ENCODE measurements around the gene ICOSLG. TPM values are rescaled to one million over a fixed set of nuclear protein-coding genes. Genes with fewer than 3 reads are reported as not detected.

Gene ICOSLG
- total RNA-seq, 2 experiments from 2014 or later = 2.4 to 2.8 TPM

GRCh38 chr21:44279354-44280260, 38.9 kb upstream of the ICOSLG start:
- DNase-seq (no peak), ATAC-seq (no peak)
- intact Hi-C loops (cut with DNase I, micrococcal nuclease) = loop anchor here in 1 of 2 experiments (5.0 kb wide), 1 partner anchor 43 kb away; no protein-coding TSS in a partner anchor
- ChIA-PET POLR2A (interaction anchor here (0.6 kb wide), 1 partner anchor 523 kb away, joined by 3 read pairs; no protein-coding TSS in a partner anchor), CTCF (interaction anchor here (0.6 kb wide), 1 partner anchor 893 kb away, joined by 4 read pairs; no protein-coding TSS in a partner anchor)
- H3K36me3 Mint-ChIP-seq (ENCODE audit: low read depth) = no peaks in the 10 kb centered on the region
- H3K27ac Mint-ChIP-seq = no peak overlapping the region
- no peak overlapping the region for H3K4me3 Mint-ChIP-seq
- H3K4me1 Mint-ChIP-seq = no peaks in the 10 kb centered on the region
- no peaks in the 10 kb centered on the region for H3K9me3 Mint-ChIP-seq (ENCODE audit: low read depth)
- H3K27me3 Mint-ChIP-seq = no peaks in the 10 kb centered on the region

- POLR2A ChIA-PET = no interaction called here
- CTCF ChIA-PET = no interaction called here
- Mint-ChIP-seq H3K27me3 (no peaks in the 10 kb centered on the region), H3K4me3 (no peak overlapping the region), H3K36me3 (ENCODE audit: low read depth) (no peaks in the 10 kb centered on the region), H3K9me3 (ENCODE audit: low read depth) (no peaks in the 10 kb centered on the region), H3K27ac (no peak overlapping the region), H3K4me1 (no peaks in the 10 kb centered on the region)
- DNase-seq = no peak
- ATAC-seq = no peak
- intact Hi-C loops (cut with DNase I, micrococcal nuclease) = loop anchor here in 1 of 2 experiments (2.0 kb wide), 1 partner anchor 16 kb away; no protein-coding TSS in a partner anchor
These were observed 34.3 kb upstream of the ICOSLG start for GRCh38 chr21:44275041-44275440.

GRCh38 chr21:44273046-44273445, 32.3 kb upstream of the ICOSLG start:
- H3K9me3 Mint-ChIP-seq (ENCODE audit: low read depth) = no peaks in the 10 kb centered on the region
- no peaks in the 10 kb centered on the region for H3K4me1 Mint-ChIP-seq
- no peak overlapping the region for H3K27ac Mint-ChIP-seq
- POLR2A ChIA-PET = no interaction called here
- no peak for ATAC-seq
- H3K27me3 Mint-ChIP-seq = no peaks in the 10 kb centered on the region
- no peak overlapping the region for H3K4me3 Mint-ChIP-seq
- CTCF ChIA-PET = interaction anchor here (0.8 kb wide), 1 partner anchor 176 kb away, joined by 3 read pairs; no protein-coding TSS in a partner anchor
- H3K36me3 Mint-ChIP-seq (ENCODE audit: low read depth) = no peaks in the 10 kb centered on the region
- no peak for DNase-seq
- intact Hi-C loops (cut with DNase I, micrococcal nuclease) = no loop called here

- H3K36me3 Mint-ChIP-seq (ENCODE audit: low read depth) = no peaks in the 10 kb centered on the region
- H3K27ac Mint-ChIP-seq = no peak overlapping the region
- ATAC-seq = no peak
- no peaks in the 10 kb centered on the region for H3K27me3 Mint-ChIP-seq
- no peaks in the 10 kb centered on the region for H3K9me3 Mint-ChIP-seq (ENCODE audit: low read depth)
- H3K4me1 Mint-ChIP-seq = no peaks in the 10 kb centered on the region
- ChIA-PET CTCF (interaction anchor here (0.6 kb wide), 1 partner anchor 25 kb away, joined by 3 read pairs; no protein-coding TSS in a partner anchor), POLR2A (no interaction called here)
- intact Hi-C loops (cut with DNase I, micrococcal nuclease) = no loop called here
- no peak overlapping the region for H3K4me3 Mint-ChIP-seq
- no peak for DNase-seq
These were observed 31.6 kb upstream of the ICOSLG start for GRCh38 chr21:44272284-44272858.

GRCh38 chr21:44271558-44272283, 31.0 kb upstream of the ICOSLG start:
- POLR2A ChIA-PET = no interaction called here
- intact Hi-C loops (cut with DNase I, micrococcal nuclease) = loop anchor here in 1 of 2 experiments (2.0 kb wide), 1 partner anchor 19 kb away; no protein-coding TSS in a partner anchor
- DNase-seq (no peak), ATAC-seq (no peak)
- Mint-ChIP-seq H3K36me3 (ENCODE audit: low read depth) (no peaks in the 10 kb centered on the region), H3K4me1 (no peaks in the 10 kb centered on the region), H3K27me3 (no peaks in the 10 kb centered on the region), H3K27ac (no peak overlapping the region), H3K4me3 (no peak overlapping the region), H3K9me3 (ENCODE audit: low read depth) (no peaks in the 10 kb centered on the region)
- CTCF ChIA-PET = no interaction called here

- intact Hi-C loops (cut with DNase I, micrococcal nuclease) = no loop called here
- Mint-ChIP-seq H3K36me3 (ENCODE audit: low read depth) (no peaks in the 10 kb centered on the region), H3K9me3 (ENCODE audit: low read depth) (no peaks in the 10 kb centered on the region), H3K27ac (no peak overlapping the region), H3K27me3 (no peaks in the 10 kb centered on the region), H3K4me1 (no peaks in the 10 kb centered on the region), H3K4me3 (no peak overlapping the region)
- CTCF ChIA-PET = interaction anchor here (1.9 kb wide), 1 partner anchor 29 kb away, joined by 5 read pairs; no protein-coding TSS in a partner anchor
- DNase-seq (no peak), ATAC-seq (no peak)
- POLR2A ChIA-PET = interaction anchor here (0.6 kb wide), 1 partner anchor 12 kb away, joined by 3 read pairs; no protein-coding TSS in a partner anchor
These were observed 28.3 kb upstream of the ICOSLG start for GRCh38 chr21:44269090-44269489.

GRCh38 chr21:44267655-44268142, 27.0 kb upstream of the ICOSLG start:
- no peaks in the 10 kb centered on the region for H3K36me3 Mint-ChIP-seq (ENCODE audit: low read depth)
- H3K9me3 Mint-ChIP-seq (ENCODE audit: low read depth) = no peaks in the 10 kb centered on the region
- no peak overlapping the region for H3K4me3 Mint-ChIP-seq
- CTCF ChIA-PET = interaction anchor here (0.8 to 1.9 kb wide), 2 partner anchors 30 to 423 kb away, joined by 3 to 5 read pairs; no protein-coding TSS in a partner anchor
- no peak overlapping the region for H3K27ac Mint-ChIP-seq
- POLR2A ChIA-PET = no interaction called here
- peak; percentile 52 for DNase-seq
- no peaks in the 10 kb centered on the region for H3K27me3 Mint-ChIP-seq
- no peaks in the 10 kb centered on the region for H3K4me1 Mint-ChIP-seq
- intact Hi-C loops (cut with DNase I, micrococcal nuclease) = no loop called here
- ATAC-seq = peak; percentile 71

- DNase-seq = no peak
- Mint-ChIP-seq H3K36me3 (ENCODE audit: low read depth) (no peaks in the 10 kb centered on the region), H3K4me1 (no peaks in the 10 kb centered on the region), H3K27ac (no peak overlapping the region), H3K27me3 (no peaks in the 10 kb centered on the region), H3K4me3 (no peak overlapping the region), H3K9me3 (ENCODE audit: low read depth) (no peaks in the 10 kb centered on the region)
- no peak for ATAC-seq
- ChIA-PET CTCF (no interaction called here), POLR2A (no interaction called here)
- intact Hi-C loops (cut with DNase I, micrococcal nuclease) = no loop called here
These were observed 25.1 kb upstream of the ICOSLG start for GRCh38 chr21:44265734-44266270.

- DNase-seq (no peak), ATAC-seq (no peak)
- H3K9me3 Mint-ChIP-seq (ENCODE audit: low read depth) = no peaks in the 10 kb centered on the region
- ChIA-PET POLR2A (no interaction called here), CTCF (no interaction called here)
- no peaks in the 10 kb centered on the region for H3K27me3 Mint-ChIP-seq
- no peak overlapping the region for H3K4me3 Mint-ChIP-seq
- H3K4me1 Mint-ChIP-seq = no peaks in the 10 kb centered on the region
- intact Hi-C loops (cut with DNase I, micrococcal nuclease) = no loop called here
- H3K36me3 Mint-ChIP-seq (ENCODE audit: low read depth) = no peaks in the 10 kb centered on the region
- no peak overlapping the region for H3K27ac Mint-ChIP-seq
These were observed 23.0 kb upstream of the ICOSLG start for GRCh38 chr21:44263768-44264167.

- CTCF ChIA-PET = no interaction called here
- Mint-ChIP-seq H3K4me3 (no peak overlapping the region), H3K4me1 (no peaks in the 10 kb centered on the region), H3K27ac (no peak overlapping the region), H3K9me3 (ENCODE audit: low read depth) (no peaks in the 10 kb centered on the region), H3K27me3 (no peaks in the 10 kb centered on the region), H3K36me3 (ENCODE audit: low read depth) (no peaks in the 10 kb centered on the region)
- intact Hi-C loops (cut with DNase I, micrococcal nuclease) = no loop called here
- DNase-seq = no peak
- ATAC-seq = no peak
- POLR2A ChIA-PET = no interaction called here
These were observed 22.5 kb upstream of the ICOSLG start for GRCh38 chr21:44263221-44263760.
